ENCODE measurements around the gene DRD2. TPM values are rescaled to one million over a fixed set of nuclear protein-coding genes. Genes with fewer than 3 reads are reported as not detected.

The DRD2 gene
- total RNA-seq, 1 experiment from 2014 or later, result 0.44 TPM

DNA sequence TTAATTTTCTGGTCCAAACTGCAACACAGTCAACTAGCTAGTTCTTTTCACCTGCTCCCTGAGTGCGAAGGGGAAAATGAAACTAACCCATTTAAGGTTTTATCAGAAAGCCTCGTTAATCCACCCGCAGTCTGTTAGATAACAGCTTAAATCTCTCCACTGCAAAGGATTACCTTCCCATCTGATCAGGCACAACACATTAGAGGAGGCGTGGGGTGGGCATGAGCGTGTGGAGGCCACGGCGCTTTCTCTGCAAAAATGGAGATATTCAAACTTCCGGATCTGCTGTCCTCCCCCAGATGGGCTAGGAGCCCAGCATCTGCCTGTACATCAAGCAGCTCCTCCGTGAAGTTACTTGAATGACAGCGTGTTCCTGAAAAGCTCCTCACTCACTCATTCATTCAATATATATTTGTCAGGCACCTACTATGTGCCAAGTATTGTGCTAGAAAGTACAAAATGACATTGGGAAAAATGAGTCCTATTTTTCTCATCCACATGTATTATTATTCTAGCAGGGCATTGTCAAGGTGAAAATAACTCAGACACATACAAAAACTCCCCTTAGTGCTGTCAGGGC is 101.1 kb downstream of the DRD2 start:
- Histone ChIP-seq H2BK12ac (ENCODE audit: insufficient read length, low read depth, low read length) (no peak overlapping the region), H3K27ac (ENCODE audit: insufficient read length, low read depth, low read length) (no peak overlapping the region), H4K91ac (ENCODE audit: insufficient read length, low read depth, low read length) (no peak overlapping the region), H3K79me2 (ENCODE audit: insufficient read depth, low read length) (no peaks in the 10 kb centered on the region), H3K4me1 (ENCODE audit: insufficient read depth, low read length) (peaks cover 3% of the 10 kb centered on the region; the same call in 1 of the 2 replicates), H3K9ac (ENCODE audit: extremely low read depth, insufficient read length, low read length) (no peak overlapping the region), H3K18ac (ENCODE audit: insufficient read length, low read depth, low read length) (no peak overlapping the region), H3K9me3 (ENCODE audit: control insufficient read depth, low read depth, low read length) (no peaks in the 10 kb centered on the region), H3K79me1 (ENCODE audit: insufficient read depth, low read depth, low read length, poor library complexity, severe bottlenecking) (no peaks in the 10 kb centered on the region), H4K8ac (replicated peaks; ENCODE audit: insufficient read length, low read depth, low read length) (no peak overlapping the region), H4K5ac (ENCODE audit: insufficient read length, low read depth, low read length) (no peak overlapping the region), H3K23ac (ENCODE audit: insufficient read length, low read depth, low read length) (no peak overlapping the region), H2BK20ac (ENCODE audit: low read depth, low read length, poor library complexity, severe bottlenecking) (no peak overlapping the region), H3K56ac (ENCODE audit: insufficient read length, low read depth, low read length) (no peak overlapping the region), H2BK120ac (ENCODE audit: low read depth, low read length, poor library complexity, severe bottlenecking) (no peak overlapping the region), H3K23me2 (ENCODE audit: insufficient read length, low read depth, low read length, poor library complexity, severe bottlenecking) (no peaks in the 10 kb centered on the region), H4K20me1 (ENCODE audit: control insufficient read depth, insufficient read depth, insufficient read length) (no peaks in the 10 kb centered on the region), H3K4me2 (ENCODE audit: insufficient read depth, insufficient read length, low read length) (no peak overlapping the region), H3T11ph (ENCODE audit: low read length) (no peak overlapping the region), H2AFZ (ENCODE audit: low read length) (no peak overlapping the region), H2BK15ac (ENCODE audit: low read depth, low read length) (no peak overlapping the region), H3K4ac (ENCODE audit: low read depth, low read length) (no peak overlapping the region), H2AK5ac (ENCODE audit: insufficient read length, low read length) (no peak overlapping the region), H3K27me3 (ENCODE audit: insufficient read depth, low read length) (no peaks in the 10 kb centered on the region), H2BK5ac (ENCODE audit: insufficient read length, low read length) (no peak overlapping the region), H3K14ac (ENCODE audit: insufficient read depth, low read length) (no peak overlapping the region)
- no peak overlapping the region; a peak in 1 of 7 replicates for H3K27ac Mint-ChIP-seq
- TF ChIP-seq, protein P1, sequence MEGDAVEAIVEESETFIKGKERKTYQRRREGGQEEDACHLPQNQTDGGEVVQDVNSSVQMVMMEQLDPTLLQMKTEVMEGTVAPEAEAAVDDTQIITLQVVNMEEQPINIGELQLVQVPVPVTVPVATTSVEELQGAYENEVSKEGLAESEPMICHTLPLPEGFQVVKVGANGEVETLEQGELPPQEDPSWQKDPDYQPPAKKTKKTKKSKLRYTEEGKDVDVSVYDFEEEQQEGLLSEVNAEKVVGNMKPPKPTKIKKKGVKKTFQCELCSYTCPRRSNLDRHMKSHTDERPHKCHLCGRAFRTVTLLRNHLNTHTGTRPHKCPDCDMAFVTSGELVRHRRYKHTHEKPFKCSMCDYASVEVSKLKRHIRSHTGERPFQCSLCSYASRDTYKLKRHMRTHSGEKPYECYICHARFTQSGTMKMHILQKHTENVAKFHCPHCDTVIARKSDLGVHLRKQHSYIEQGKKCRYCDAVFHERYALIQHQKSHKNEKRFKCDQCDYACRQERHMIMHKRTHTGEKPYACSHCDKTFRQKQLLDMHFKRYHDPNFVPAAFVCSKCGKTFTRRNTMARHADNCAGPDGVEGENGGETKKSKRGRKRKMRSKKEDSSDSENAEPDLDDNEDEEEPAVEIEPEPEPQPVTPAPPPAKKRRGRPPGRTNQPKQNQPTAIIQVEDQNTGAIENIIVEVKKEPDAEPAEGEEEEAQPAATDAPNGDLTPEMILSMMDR (conservative IDR thresholded peaks at IDR 0.05), result no peak
- no peaks in the 10 kb centered on the region; the same call in 1 of the 2 replicates for H3K27me3 Mint-ChIP-seq (ENCODE audit: low read depth)
- WGBS (ENCODE audit: extremely low coverage, insufficient read length, low lambda C conversion rate), result no CpG with 5 or more reads among the region's 10 CpGs
- DNase-seq, result no peak
- peaks cover 16 to 25% of the 10 kb centered on the region in 2 experiments for H3K4me1 Mint-ChIP-seq
- no peaks in the 10 kb centered on the region for H3K36me3 Mint-ChIP-seq (ENCODE audit: insufficient read depth in 1 of 3, low read depth in 3 of 3)
- no peaks in the 10 kb centered on the region for H3K9me3 Mint-ChIP-seq
- no peak overlapping the region for H3K4me3 Mint-ChIP-seq

All from H9 (cell line).